SK-N-DZ (cell line): ENCODE measurements around the gene GATA2. TPM values are rescaled to one million over a fixed set of nuclear protein-coding genes. Genes with fewer than 3 reads are reported as not detected.
A peak's percentile ranks its signal among the peaks of the same experiment; 100 is the strongest.

Experiments used
- DNase-seq: peaks from one replicate; pipeline ENCODE4 v3.0.0-alpha.2; 2015; ENCODE audit warnings: low spot score
- polyA plus RNA-seq, 2 experiments: library from polyadenylated mRNA; depleted of rRNA; stranded (reverse); fragments of >200 nt; gene quantifications; 2 replicates each; pipeline ENCODE4 v1.2.3, GENCODE V29; 2014

Gene GATA2
- 116 and 129 TPM in 2 replicates for polyA plus RNA-seq (2014; cell fraction: cytosol; rRNA removed)
- polyA plus RNA-seq (2014; cell fraction: nucleus; rRNA removed): 130 and 136 TPM in 2 replicates

DNA sequence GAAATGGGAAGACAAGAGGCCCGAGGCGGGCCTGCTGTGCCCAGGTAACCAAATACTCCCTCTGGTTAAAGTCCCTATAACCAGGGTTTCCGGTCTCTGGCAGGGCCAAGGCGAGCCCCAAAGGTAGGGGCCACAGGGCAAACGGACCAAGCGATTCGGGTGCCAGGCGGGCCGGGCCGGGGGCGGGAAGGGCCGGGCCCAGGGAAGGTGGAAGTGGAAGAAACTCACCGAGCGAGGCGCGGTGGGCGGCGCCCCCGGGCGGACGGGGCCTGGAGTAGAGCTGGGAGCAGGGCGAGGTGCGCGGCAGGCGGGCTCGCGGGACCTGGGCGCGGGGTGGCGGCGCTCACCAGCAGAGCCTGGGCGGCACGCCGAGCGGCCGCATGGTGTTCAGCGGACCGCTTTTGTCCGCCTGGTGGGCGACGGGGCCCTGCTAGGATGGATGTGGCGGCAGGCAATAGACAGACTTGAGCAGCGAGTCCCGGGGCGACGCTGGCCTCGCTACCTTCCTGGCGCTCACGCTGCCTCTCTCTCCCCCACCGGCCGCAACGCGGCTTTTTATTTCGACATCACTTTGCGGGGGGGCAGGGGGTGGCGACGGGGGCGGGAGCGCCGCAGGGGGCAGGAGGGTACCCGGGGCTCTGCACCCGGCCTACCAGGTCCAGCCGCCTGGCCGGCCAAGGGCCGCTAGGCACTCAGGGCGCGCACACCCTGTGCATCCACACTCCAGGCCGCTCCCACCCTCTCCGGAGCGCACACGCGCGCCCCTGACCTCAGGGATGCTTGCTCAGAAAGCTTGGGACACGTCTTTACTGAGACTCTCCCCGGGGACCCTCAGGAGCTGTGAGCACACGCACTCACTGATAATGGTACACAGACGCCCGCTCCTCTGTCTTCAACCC, at the start of gene GATA2:
GATA2 (minus strand) TSS at position 531 of the 899 bp plus-strand sequence. CDS start 6,170 bp downstream, outside the sequence.
- peak; percentile 77 for DNase-seq

- no peak for DNase-seq
Observed at GRCh38 chr3:128541246-128541645, 48.2 kb upstream of the GATA2 start.

DNA sequence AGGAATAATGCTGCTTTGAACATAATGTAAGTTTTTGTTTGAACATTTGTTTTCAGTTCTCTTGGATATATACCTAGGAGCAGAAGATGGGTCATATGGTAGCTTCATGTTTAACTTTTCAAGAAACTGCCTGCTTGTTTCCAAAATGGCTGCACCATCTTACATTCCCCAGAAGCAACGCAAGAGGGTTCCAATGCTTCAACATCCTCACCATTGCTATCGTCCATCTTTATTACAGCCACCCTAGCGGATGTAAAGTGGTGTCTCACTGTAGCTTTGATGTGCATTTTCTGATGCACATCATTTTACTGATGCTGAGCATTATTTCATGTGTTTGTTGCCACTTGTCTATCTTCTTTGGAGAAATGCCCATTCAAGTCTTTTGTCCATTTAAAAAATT, 46.4 kb upstream of the GATA2 start:
- no peak for DNase-seq

DNA sequence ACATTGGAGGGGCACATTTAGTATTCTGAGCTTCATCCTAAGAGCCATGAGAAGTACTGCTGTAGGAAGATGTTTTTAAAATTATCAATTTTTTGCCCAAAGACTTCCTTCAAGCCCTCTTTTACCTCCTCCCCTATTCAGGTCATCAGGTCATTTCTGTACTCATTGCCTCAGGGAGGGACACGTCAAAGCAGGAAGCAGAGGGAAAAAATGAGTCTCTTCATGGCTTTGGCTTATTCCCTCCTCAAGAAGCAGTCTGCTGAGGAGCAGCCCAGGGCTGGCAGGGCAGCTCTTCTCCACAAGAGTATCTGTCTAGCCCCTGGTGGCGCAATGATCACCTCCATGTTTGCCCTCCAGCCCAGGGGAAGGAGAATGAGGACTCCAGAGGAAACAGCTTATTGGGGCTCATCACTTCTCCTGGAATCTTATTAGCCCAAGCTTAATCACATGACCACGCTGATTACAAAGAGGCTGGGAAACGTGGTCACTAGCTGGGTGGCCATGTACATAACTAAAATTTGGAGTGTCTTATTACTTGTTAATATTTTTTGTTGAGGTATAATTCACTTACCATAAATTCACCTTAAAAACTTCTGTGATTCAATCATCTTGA, 44.2 kb upstream of the GATA2 start:
- DNase-seq: no peak

DNA sequence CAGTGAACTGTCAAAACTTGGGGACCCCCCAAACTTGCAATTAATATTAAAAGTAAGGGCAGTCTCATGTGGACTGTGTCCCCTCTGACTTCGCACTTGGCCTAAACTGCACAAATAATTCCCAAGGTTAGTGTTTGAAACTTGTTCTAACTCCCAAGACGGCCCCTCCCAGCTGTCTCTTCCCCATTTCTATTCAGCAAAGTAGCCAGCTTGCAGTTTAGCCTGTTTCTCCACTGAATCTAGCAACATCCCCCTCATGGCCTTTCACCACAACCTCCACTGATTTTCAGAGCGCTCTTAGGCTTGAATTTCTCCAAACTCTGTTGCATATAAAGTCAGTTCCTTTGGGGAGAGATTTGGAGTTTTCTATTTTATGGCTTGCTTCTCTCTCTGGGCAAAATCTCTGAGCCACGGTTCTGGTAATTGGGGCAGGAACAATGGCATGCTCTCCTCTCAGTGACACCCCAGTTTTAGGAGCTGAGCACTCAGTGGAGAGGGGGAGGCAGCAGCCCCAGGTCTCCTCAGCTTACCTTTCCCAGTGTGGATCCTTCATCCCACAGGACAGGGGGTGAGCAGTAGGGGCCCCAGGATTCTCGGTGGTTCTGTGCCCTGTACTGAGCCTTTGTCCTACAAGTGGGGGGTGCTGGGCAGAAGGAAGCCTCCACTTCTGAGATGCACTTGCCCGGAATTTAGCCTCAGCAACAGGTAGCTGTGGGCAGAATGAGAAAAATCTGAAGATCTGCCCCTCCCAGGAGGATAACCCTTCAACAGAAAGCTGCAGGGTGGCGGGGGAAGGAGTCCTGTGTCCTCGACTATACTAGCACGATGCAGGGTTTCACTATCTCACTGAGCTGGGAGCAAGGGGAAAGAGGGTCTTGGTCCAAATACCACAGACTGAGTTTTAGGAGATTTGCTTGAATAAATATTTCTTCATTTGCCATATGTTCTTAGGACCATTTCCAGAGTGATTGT, 39.3 kb upstream of the GATA2 start:
- no peak for DNase-seq

DNA sequence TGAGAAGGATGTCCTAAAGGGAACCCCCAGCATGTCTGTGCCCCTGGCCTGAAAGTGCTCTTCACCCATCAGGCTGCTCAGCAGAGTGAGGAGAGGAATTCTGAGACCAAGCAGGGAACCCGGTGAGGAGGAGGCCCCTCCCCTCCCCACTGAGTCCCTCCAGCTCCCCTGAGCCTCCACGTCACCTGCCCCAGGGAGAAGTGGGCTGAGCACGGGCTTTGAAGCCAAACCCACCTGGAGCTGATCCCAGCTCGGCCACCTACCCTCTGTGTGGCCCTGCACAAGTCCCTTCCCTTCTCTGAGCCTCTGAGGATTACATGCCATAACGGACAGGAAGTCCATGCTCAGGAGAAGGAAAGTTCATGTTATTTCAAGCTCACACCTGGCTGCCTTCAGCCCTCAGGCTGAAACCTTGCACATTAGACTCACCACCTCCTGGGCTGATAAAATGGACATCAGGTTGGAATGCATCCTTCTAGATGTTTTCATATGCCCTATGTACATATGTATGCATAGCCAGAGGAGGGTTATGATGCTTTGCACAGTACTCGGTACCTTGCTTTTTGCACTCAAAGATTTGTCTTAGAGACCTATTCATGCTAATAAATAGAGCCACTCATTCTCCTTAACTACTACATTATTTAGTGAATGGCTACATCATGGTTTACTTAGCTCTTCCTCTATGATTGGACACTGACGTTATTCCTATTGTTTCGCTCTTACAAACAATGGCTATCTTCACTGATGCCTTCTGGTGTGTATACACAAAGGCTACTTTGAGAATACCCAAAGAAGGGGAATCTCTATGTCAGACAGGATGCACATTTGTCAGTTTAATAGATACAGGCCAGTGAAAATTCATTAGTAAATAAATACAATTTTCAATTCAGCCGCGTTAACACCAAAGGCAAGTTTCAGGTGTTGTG, 31.6 kb upstream of the GATA2 start:
- DNase-seq: no peak

GRCh38 chr3:128523591-128523990, 30.6 kb upstream of the GATA2 start:
- no peak for DNase-seq

- DNase-seq: no peak
Observed at GRCh38 chr3:128521715-128522114, 28.7 kb upstream of the GATA2 start.

DNA sequence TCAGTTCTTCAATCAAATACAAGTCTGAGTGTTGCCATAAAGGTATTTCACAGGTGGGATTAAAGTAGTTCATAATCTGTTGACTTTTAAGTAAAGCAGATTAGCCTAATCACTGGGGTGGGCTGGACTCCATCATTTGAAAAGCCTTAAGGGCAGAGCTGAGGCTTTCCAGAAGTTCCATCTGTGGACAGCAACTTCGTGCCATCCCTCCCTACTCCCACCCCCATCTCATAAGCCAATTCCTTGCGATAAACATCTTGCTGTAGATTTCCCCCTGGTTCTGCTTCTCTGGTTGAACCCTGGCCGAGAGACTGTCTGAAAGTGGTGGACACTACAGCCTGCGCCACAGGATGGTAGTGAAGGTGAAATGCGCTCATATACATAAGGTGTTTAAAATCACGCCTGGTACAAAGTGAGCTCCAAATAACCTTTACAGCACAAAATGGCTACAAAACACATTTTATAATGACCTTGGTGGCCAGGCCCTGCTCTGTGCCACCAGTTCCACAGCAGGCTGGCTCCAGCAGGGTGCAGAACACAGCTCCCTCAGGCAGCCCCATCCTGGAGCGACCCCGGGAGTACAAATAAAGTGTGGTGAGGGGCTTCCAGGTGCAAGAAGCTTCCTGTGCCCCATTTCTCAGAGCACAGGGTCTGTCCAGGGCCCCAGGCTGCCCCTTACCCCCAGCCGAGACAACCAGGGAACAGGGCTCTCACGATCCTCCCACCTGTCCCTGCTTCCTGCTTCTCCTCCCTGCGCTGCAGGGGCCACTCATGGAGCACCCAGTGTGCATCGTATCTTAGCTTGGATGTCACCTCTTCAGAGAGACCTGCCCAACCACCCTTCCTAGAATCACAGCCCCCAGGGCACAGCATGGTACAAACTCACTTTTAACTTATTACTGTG, 25.8 kb upstream of the GATA2 start:
- peak; percentile 61 for DNase-seq

DNA sequence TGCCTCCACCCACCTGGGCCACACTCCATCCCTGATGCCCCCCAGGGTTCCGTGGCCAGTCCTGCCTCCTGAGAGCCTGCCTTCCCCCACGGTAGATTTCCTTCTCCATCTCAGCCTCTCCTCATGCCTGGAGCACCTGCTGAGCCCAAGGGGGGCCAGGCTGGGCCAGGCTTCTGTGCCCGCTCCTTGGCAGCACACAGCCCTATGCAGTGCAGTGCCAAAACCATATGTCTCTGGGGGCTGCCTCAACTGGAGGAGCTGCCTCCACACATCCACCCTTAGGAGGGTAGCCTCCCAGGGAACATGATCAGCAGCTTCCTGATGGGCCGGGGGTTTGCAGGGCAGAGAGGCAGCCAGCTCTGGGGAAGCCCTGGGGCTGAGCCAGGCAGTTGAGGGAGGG, 24.6 kb upstream of the GATA2 start:
- DNase-seq: no peak

- no peak for DNase-seq
Observed at GRCh38 chr3:128515967-128516366, 23.0 kb upstream of the GATA2 start.

GRCh38 chr3:128508852-128509251, 15.9 kb upstream of the GATA2 start:
- DNase-seq: no peak

DNA sequence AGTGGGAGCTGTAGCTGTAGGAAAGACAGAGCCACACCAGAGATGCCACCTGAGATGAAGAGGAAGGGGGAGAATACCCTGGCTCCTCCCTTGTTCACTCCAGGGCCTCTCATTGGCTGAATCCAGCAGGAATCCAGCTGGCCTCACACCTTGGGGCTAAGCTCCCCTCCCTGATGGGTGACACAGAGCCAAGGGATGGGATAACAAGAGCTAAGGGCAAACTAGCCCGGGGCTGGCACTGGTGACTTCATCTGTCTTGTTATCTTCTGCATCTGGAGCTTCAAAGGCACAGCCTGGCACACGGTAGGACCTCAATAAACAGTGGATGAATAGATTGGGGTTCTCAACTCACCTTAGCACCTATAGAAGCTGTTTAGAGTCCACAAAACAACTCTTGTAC, 13.8 kb upstream of the GATA2 start:
- DNase-seq: no peak

DNA sequence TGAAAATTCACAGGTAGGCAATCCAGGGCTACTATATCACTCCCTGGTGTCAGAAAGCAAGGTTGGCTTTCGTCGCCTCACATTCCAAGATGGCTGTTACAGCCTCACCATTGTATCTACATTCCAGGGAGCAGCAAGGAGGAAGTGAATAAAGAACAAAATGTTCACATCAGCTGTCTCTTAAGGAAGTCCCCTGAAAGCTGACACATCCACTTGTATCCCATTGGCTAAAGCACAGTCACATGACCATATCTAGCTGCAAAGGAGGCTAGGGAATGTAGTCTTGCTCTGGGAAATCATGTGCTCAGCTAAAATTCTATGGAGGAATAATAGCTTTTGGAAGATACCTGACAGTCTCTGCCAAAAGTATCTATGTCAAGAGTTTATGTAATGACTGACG, 12.8 kb upstream of the GATA2 start:
- DNase-seq: no peak

DNA sequence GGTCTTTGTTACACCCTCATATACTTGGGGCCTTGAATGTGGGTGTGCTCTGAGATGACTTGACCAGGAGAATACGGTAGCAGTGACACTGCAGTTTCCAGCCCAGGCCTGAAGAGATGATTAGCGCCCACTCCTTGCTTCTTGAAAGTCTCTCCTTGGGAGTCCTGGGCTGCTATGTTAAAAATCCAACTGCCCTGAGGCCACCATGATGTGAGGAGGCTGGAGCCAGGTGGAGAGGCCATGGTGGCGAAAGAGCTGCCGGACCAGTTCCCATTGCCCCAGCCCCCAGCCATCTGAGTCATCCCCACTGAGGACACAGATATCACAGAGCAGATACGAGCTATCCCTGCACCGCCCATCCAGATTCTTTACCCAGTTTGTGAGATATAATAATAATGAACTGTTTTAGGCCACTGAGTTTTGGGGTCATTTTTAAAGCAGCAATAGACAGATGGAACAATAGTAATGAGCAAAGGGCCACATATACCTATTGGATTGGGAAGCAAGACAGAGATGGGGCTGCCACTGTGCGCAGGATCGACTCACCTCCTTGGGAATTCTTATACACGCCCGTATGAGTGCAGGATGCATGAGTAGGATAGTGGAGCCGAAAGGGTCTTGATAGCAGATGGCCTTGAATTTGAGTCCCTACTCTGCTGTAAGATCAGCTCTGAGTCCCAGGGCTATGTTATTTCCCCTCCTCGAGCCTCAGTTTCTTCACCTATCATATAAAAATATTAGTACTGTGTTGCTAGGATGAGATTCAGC, 12.1 kb upstream of the GATA2 start:
- no peak for DNase-seq

DNA sequence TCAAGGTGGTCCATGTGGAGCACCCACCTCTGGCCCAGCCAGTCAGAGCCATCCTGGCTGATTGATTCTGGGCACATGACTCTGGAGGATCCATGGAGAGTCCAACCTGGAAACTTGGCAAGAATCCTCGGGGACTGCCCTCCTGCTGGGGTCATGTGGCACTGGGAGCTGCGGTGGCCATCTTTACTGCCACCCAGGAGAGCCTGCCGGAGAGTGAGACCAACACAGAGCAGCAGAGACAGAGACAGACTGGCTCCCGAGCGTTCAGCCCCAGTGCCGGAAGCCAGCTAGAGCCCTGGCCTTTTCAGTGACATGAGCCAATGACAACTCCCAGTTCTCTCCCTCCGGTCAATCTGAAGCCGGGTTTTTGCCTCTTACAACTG, 11.5 kb upstream of the GATA2 start:
- DNase-seq: no peak

GRCh38 chr3:128503751-128504532, 10.9 kb upstream of the GATA2 start:
- DNase-seq: no peak

DNA sequence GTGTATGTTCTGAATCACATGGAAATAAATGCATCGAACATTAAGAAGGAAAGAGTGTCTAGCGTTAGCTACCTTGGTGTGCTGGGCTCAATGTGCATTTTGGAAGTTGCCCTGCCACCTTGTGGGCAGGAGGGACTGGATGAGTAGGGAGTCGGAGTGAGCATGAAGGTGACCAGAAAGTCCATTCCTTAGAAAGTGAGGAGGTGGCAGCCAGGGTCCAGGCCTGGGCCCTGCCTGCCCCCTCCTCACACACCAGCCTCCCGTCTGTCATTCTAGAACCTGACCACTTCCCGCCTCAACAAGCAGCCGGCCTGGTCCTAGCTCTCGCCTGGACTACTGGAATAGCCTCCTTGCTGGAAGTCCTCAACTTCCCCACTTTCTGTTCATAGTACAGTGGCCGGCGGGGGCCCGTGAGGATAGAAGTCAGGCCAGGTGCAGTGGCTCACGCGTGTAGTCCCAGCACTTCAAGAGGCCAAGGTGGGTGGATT, 10.2 kb upstream of the GATA2 start:
- DNase-seq: no peak
